ENCODE results near the gene GRK6. TPM values are rescaled to one million over a fixed set of nuclear protein-coding genes. Genes with fewer than 3 reads are reported as not detected.

GRK6 gene
- total and polyA plus RNA-seq, 9 of the 15 experiments (the other 6 are each of a cell fraction or from before 2014, with no cell fraction given) = 0.63 to 122 (median 44.5) TPM

- TF ChIP-seq ZNF717 (CRISPR knock-in tag; IDR thresholded peaks at IDR 0.05) = no peak
- TF ChIP-seq ZNF354B (CRISPR knock-in tag; IDR thresholded peaks at IDR 0.05) = no peak
- TF ChIP-seq RB1 (IDR thresholded peaks at IDR 0.05; ENCODE audit: low read depth) = peak; percentile 93
- no peak for TF ChIP-seq SMARCA5 (IDR thresholded peaks at IDR 0.05)
- no peak for TF ChIP-seq SAFB2 (IDR thresholded peaks at IDR 0.05; ENCODE audit: borderline replicate concordance, low read depth, low read length, severe bottlenecking)
- TF ChIP-seq ZNF445 (CRISPR knock-in tag; IDR thresholded peaks at IDR 0.05; ENCODE audit: low read depth) = no peak
- no peak for TF ChIP-seq HBP1 (CRISPR knock-in tag; IDR thresholded peaks at IDR 0.05)
- TF ChIP-seq ZNF583 (CRISPR knock-in tag; IDR thresholded peaks at IDR 0.05) = 0 out of 2 replicates have a peak, but pooled peaks have one; percentile 28
- peak; percentile 87; the same call in 1 of the 2 replicates for TF ChIP-seq ZNF766 (CRISPR knock-in tag; conservative IDR thresholded peaks at IDR 0.05)
- no peak for TF ChIP-seq SETDB1 (IDR thresholded peaks at IDR 0.05; ENCODE audit: low read length)
- no peak for TF ChIP-seq ILK (tag; IDR thresholded peaks at IDR 0.05; ENCODE audit: borderline replicate concordance, low read depth)
- no peak for TF ChIP-seq CREB5 (CRISPR knock-in tag; IDR thresholded peaks at IDR 0.05)
- TF ChIP-seq SAFB (IDR thresholded peaks at IDR 0.05; ENCODE audit: borderline replicate concordance, low read depth, low read length) = peak; percentile 57; the same call in 1 of the 2 replicates
- peak; percentile 37; the same call in 1 of the 2 replicates for TF ChIP-seq MBD2 (IDR thresholded peaks at IDR 0.05; ENCODE audit: borderline replicate concordance, low read depth)
- TF ChIP-seq TRIM25 (IDR thresholded peaks at IDR 0.05; ENCODE audit: borderline replicate concordance) = no peak
- no peak for TF ChIP-seq ZNF561 (CRISPR knock-in tag; conservative IDR thresholded peaks at IDR 0.05)
- TF ChIP-seq PRMT5 (CRISPR knock-in tag; IDR thresholded peaks at IDR 0.05) = no peak
- peak in 1 of 2 experiments; percentile 79; a peak in 1 of 4 replicates for TF ChIP-seq ZNF639 (CRISPR knock-in tag; conservative IDR thresholded peaks at IDR 0.05 in 1 of 2, IDR thresholded peaks at IDR 0.05 in 1 of 2)
- TF ChIP-seq MED1 (CRISPR knock-in tag; IDR thresholded peaks at IDR 0.05; ENCODE audit: borderline replicate concordance) = no peak
- TF ChIP-seq ZNF785 (CRISPR knock-in tag; IDR thresholded peaks at IDR 0.05) = no peak
- no peak for TF ChIP-seq MAFF (IDR thresholded peaks at IDR 0.05; ENCODE audit: low read length)
- no peak for TF ChIP-seq HMBOX1 (IDR thresholded peaks at IDR 0.05)
Measured at GRCh38 chr5:177454397-177455035, 28.0 kb downstream of the GRK6 start (continued).

Measured in K562 (cell line).